Gastrocnemius medialis (tissue), 4 donors: ENCODE results near the gene NDC1.

Experiments
- CTCF ChIP-seq, 5 experiments: fragments of 450-650 bp in 3 of 5; fragments of 200-600 bp in 2 of 5; sonication (generic) in 2 of 5; IDR thresholded peaks in 4 of 5; conservative IDR thresholded peaks in 1 of 5; 1 replicate in 4 of 5; 2 replicates in 1 of 5; pipeline ENCODE4 v1.5.1; 2016 to 2019; ENCODE audit warnings: antibody characterized with exemption in 5 of 5, mild to moderate bottlenecking in 3 of 5, moderate library complexity in 3 of 5
- POLR2A ChIP-seq, 2 donors: fragments of 450-650 bp; IDR thresholded peaks; one replicate each; pipeline ENCODE4 v1.6.1; 2017; ENCODE audit warnings: antibody characterized with exemption in 2 of 2, mild to moderate bottlenecking in 2 of 2, moderate library complexity in 2 of 2

GRCh38 chr1:53736290-53736689 is 101.8 kb downstream of the NDC1 start:
- no peak for TF ChIP-seq CTCF (IDR thresholded peaks at IDR 0.05 in 4 of 5, conservative IDR thresholded peaks at IDR 0.05 in 1 of 5)
- no peak for TF ChIP-seq POLR2A (IDR thresholded peaks at IDR 0.05)
